Testis (tissue), 3 donors: Measurements from ENCODE around the gene MRPL51. TPM values are rescaled to one million over a fixed set of nuclear protein-coding genes. Genes with fewer than 3 reads are reported as not detected.
"Not testable (repeated sequence)": the region's sequence is repeated elsewhere in the genome, so short reads cannot be mapped to it uniquely, and the experiment has no call there.

Experiments
- DNase-seq: peaks from one replicate; pipeline ENCODE4 v3.0.0-alpha.2; 2019
- H3K27ac ChIP-seq, 2 donors: fragments of 200-600 bp; sonication (generic); one replicate each; pipeline ENCODE4 v1.5.1; 2019
- H3K27me3 ChIP-seq: fragments of 200-600 bp; sonication (generic); one replicate; pipeline ENCODE4 v1.5.1; 2019
- H3K36me3 ChIP-seq: fragments of 200-600 bp; sonication (generic); one replicate; pipeline ENCODE4 v1.5.1; 2017; ENCODE audit warnings: low read depth; ENCODE audit errors: missing control alignments
- H3K4me1 ChIP-seq: fragments of 200-600 bp; sonication (generic); one replicate; pipeline ENCODE4 v1.5.1; 2019
- H3K4me3 ChIP-seq, 2 donors: fragments of 200-600 bp; sonication (generic); one replicate each; pipeline ENCODE4 v1.5.1; 2017 to 2019
- H3K9me3 ChIP-seq: fragments of 200-600 bp; sonication (generic); one replicate; pipeline ENCODE4 v1.5.1; 2017
- POLR2A ChIP-seq: fragments of 450-650 bp; IDR thresholded peaks from one replicate; pipeline ENCODE4 v1.6.1; 2017; ENCODE audit warnings: antibody characterized with exemption, mild to moderate bottlenecking, moderate library complexity
- WGBS, 2 donors: methylation state at CpG; one replicate each; pipeline ENCODE4 v1.1.5; 2018; 5-methylcytosine and 5-hydroxymethylcytosine counted together
- intact Hi-C: fragments of 100-400 bp; cut with DNase I; formaldehyde crosslinking; loops from one replicate; pipeline ENCODE4 v1.15.1; 2023; ENCODE audit warnings: low total_unique reads
- polyA plus RNA-seq: library from polyadenylated mRNA; stranded (reverse); fragments of 350-450 nt; fragmentation: Illumina TruSeq; extraction: RNeasy Lipid Tissue Mini Kit (QIAGEN cat#74804); gene quantifications from one replicate; pipeline ENCODE4 v1.2.3, GENCODE V29; 2014; ENCODE audit warnings: low read depth, low replicate concordance; ENCODE audit not compliant: insufficient read depth
- total RNA-seq, 2 donors: library from RNA; depleted of rRNA; stranded (reverse); fragments of >200 nt; gene quantifications; one replicate each; pipeline ENCODE4 v1.2.3, GENCODE V29; 2016
- TF ChIP-seq, protein P1 (sequence below), 3 experiments: fragments of 450-650 bp in 2 of 3; fragments of 200-600 bp in 1 of 3; sonication (generic) in 1 of 3; IDR thresholded peaks; one replicate each; pipeline ENCODE4 v1.5.1; 2016 to 2019; ENCODE audit warnings: antibody characterized with exemption in 3 of 3, mild to moderate bottlenecking in 2 of 3, moderate library complexity in 1 of 3

MRPL51 gene
- total and polyA plus RNA-seq, 3 donors from 2014 or later: 106 to 343 (median 135) TPM

DNA sequence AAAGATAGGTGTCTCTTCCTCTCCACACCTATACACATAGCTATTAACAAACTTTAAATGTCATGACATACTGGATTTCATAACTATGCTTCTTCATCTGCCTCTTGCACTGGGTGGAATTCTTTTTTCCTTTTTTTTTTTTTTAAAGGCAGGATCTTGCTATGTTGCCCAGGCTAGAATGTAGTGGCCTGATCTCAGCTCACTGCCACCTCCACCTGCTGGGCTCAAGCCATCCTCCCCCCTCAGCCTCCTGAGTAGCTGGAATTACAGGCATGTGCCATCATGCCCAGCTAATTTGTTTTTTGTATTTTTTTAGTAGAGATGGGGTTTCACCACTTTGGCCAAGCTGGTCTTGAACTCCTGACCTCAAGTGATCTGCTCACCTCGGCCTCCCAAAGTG is 4.8 kb downstream of the MRPL51 start:
- TF ChIP-seq POLR2A: no peak
- TF ChIP-seq, protein P1, sequence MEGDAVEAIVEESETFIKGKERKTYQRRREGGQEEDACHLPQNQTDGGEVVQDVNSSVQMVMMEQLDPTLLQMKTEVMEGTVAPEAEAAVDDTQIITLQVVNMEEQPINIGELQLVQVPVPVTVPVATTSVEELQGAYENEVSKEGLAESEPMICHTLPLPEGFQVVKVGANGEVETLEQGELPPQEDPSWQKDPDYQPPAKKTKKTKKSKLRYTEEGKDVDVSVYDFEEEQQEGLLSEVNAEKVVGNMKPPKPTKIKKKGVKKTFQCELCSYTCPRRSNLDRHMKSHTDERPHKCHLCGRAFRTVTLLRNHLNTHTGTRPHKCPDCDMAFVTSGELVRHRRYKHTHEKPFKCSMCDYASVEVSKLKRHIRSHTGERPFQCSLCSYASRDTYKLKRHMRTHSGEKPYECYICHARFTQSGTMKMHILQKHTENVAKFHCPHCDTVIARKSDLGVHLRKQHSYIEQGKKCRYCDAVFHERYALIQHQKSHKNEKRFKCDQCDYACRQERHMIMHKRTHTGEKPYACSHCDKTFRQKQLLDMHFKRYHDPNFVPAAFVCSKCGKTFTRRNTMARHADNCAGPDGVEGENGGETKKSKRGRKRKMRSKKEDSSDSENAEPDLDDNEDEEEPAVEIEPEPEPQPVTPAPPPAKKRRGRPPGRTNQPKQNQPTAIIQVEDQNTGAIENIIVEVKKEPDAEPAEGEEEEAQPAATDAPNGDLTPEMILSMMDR (IDR thresholded peaks at IDR 0.05): no peak
- H3K4me3 ChIP-seq: no peak overlapping the region
- H3K4me1 ChIP-seq: no peaks in the 10 kb centered on the region
- intact Hi-C loops: no loop called here
- WGBS, 2 donors: 83 to 85% methylated on average over 1 of the region's 1 CpG
- no peaks in the 10 kb centered on the region for H3K27me3 ChIP-seq
- no peak for DNase-seq
- no peaks in the 10 kb centered on the region for H3K36me3 ChIP-seq
- H3K9me3 ChIP-seq: no peaks in the 10 kb centered on the region
- H3K27ac ChIP-seq: no peak overlapping the region

DNA sequence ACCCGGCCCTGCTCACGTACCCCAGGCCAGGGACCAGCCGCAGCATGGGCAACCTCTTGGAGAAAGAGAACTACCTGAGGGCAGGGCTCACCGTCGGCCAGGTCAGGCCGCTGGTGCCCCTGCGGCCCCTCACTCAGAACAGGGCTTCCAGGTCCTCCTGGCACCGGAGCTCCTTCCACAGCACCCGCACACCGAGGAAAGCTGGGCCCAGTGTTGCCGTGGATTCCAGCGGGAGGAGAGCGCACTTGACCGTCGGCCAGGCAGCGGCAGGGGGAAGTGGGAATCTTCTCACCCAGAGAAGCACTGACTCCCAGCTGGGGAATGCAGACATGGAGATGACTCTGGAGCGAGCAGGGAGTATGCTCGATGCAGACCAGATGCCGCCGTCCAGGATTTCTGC is 14.6 kb downstream of the MRPL51 start:
- intact Hi-C loops: no loop called here
- H3K4me1 ChIP-seq: no peaks in the 10 kb centered on the region
- no peaks in the 10 kb centered on the region for H3K36me3 ChIP-seq
- TF ChIP-seq POLR2A: no peak
- TF ChIP-seq, protein P1 (IDR thresholded peaks at IDR 0.05): no peak
- 77 to 82% methylated on average over 11 to 20 of the region's 20 CpGs for WGBS, 2 donors
- DNase-seq: no peak
- no peaks in the 10 kb centered on the region for H3K27me3 ChIP-seq
- no peak overlapping the region for H3K27ac ChIP-seq
- no peaks in the 10 kb centered on the region for H3K9me3 ChIP-seq
- no peak overlapping the region for H3K4me3 ChIP-seq

DNA sequence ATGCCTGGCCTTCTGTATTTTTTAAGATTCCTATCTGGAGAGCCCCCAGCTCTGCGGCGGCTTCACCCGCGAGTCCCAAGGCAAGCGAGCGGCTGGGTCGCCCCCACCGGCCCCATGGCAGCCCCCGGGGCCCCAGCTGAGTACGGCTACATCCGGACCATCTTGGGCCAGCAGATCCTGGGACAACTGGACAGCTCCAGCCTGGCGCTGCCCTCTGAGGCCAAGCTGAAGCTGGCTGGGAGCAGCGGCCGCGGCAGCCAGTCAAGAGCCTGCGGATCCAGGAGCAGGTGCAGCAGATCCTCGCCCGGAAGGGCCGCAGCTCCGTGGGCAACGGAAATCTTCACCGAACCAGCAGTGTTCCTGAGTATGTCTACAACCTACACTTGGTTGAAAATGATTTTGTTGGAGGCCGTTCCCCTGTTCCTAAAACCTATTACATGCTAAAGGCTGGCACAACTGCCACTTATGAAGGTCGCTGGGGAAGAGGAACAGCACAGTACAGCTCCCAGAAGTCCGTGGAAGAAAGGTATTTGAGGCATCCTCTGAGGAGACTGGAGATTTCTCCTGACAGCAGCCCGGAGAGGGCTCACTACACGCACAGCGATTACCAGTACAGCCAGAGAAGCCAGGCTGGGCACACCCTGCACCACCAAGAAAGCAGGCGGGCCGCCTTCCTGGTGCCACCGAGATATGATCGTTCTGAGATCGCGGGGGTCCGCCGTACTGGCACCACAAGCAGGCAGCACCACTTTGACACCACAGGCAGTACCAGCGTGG is 15.3 kb downstream of the MRPL51 start:
- H3K4me1 ChIP-seq, H3K9me3 ChIP-seq, H3K36me3 ChIP-seq, DNase-seq, H3K27me3 ChIP-seq, H3K4me3 ChIP-seq, H3K27ac ChIP-seq, intact Hi-C loops: not testable (repeated sequence)
- WGBS, 2 donors: 70 to 85% methylated on average over 10 to 37 of the region's 37 CpGs

DNA sequence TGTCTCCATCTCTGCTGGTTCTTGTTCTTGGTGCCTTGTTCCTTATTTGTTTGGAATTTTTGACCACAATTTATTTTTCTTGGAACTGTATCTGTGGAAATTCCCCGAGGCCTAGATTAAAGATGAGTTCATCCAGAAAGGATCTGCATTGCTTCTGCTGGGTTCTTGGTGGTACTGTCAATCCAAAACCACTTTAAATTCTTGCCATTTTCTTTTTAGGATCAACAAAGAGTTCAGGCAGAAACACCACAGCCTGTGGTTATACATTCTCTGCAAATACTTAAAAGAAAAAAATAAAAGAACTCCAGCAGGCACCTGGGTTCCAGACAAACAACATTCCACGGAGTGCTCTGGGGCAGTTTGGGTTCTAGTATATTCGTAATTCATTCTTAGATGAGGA is 16.6 kb downstream of the MRPL51 start:
- H3K9me3 ChIP-seq: no peaks in the 10 kb centered on the region
- H3K36me3 ChIP-seq: no peaks in the 10 kb centered on the region
- DNase-seq: no peak
- intact Hi-C loops: no loop called here
- no peak overlapping the region for H3K4me3 ChIP-seq
- TF ChIP-seq, protein P1 (IDR thresholded peaks at IDR 0.05): no peak
- TF ChIP-seq POLR2A: no peak
- 68 to 77% methylated on average over 3 of the region's 3 CpGs for whole genome bisulfite sequencing, 2 donors
- H3K27ac ChIP-seq: no peak overlapping the region
- no peaks in the 10 kb centered on the region for H3K27me3 ChIP-seq
- peaks cover under 1% of the 10 kb centered on the region for H3K4me1 ChIP-seq

DNA sequence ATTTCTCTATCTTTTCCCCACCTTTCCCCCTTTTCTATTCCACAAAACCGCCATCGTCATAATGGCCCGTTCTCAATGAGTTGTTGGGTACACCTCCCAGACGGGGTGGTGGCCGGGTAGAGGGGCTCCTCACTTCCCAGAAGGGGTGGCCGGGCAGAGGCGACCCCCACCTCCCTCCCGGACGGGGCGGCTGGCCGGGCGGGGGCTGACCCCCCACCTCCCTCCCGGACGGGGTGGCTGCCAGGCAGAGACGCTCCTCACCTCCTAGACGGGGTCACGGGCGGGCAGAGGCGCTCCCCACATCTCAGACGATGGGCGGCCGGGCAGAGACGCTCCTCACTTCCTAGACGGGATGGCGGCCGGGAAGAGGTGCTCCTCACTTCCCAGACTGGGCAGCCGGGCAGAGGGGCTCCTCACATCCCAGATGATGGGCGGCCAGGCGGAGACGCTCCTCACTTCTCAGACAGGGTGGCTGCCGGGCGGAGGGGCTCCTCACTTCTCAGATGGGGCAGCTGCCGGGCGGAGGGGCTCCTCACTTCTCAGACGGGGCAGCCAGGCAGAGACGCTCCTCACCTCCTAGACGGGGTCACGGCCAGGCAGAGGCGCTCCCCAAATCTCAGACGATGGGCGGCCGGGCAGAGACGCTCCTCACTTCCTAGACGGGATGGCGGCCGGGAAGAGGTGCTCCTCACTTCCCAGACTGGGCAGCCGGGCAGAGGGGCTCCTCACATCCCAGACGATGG is 17.7 kb downstream of the MRPL51 start:
- H3K36me3 ChIP-seq, DNase-seq, intact Hi-C loops, H3K27me3 ChIP-seq, H3K4me1 ChIP-seq, H3K9me3 ChIP-seq, H3K27ac ChIP-seq, H3K4me3 ChIP-seq: not testable (repeated sequence)
- WGBS, 2 donors: 86 to 89% methylated on average over 10 to 32 of the region's 48 CpGs
